ENCODE measurements around the gene PPP2R5C. TPM values are rescaled to one million over a fixed set of nuclear protein-coding genes. Genes with fewer than 3 reads are reported as not detected.

Gene PPP2R5C
- total RNA-seq, 1 experiment from 2014 or later, result 80.3 TPM

DNA sequence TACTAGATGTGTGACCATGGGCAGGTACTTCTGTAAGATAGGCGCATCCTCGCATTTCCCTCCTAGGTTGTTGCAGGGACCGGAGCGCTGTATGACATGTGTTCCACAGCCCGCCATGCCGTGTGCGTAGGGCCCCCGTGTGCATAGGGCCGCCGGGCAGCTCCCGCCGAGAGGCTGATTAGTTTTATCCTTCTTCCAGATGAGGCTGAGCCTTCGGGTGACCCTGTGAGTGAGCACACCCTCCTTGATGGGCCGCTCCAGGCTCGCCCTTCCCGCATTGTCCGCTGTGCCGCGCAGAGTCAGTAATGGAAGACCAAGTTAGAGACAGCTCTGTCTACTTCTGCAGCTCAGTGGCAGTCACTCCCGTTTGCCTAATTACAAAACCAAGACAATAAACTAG lies 130.0 kb downstream of the PPP2R5C start:
- no peak for DNase-seq (ENCODE audit: low read depth, low spot score)
- BruUV-seq (replicated peaks), result no TSS peak
- no peak for ATAC-seq
- POLR2A ChIA-PET, result no interaction called here
- Histone ChIP-seq H3K27me3 (ENCODE audit: control insufficient read depth, insufficient read depth, low read length) (no peaks in the 10 kb centered on the region), H3K9me3 (ENCODE audit: control insufficient read depth, insufficient read depth, low read depth, low read length) (no peaks in the 10 kb centered on the region), H3K36me3 (ENCODE audit: control insufficient read depth, insufficient read depth, low read length) (peaks cover 7% of the 10 kb centered on the region; the same call in 1 of the 2 replicates), H3K4me3 (ENCODE audit: low read depth in 2 of 2, low read length in 2 of 2) (no peak overlapping the region), H3K27ac (ENCODE audit: low read length) (no peak overlapping the region), H3K4me1 (ENCODE audit: control insufficient read depth, insufficient read depth, low read length) (no peaks in the 10 kb centered on the region)
- TF ChIP-seq, protein P1, sequence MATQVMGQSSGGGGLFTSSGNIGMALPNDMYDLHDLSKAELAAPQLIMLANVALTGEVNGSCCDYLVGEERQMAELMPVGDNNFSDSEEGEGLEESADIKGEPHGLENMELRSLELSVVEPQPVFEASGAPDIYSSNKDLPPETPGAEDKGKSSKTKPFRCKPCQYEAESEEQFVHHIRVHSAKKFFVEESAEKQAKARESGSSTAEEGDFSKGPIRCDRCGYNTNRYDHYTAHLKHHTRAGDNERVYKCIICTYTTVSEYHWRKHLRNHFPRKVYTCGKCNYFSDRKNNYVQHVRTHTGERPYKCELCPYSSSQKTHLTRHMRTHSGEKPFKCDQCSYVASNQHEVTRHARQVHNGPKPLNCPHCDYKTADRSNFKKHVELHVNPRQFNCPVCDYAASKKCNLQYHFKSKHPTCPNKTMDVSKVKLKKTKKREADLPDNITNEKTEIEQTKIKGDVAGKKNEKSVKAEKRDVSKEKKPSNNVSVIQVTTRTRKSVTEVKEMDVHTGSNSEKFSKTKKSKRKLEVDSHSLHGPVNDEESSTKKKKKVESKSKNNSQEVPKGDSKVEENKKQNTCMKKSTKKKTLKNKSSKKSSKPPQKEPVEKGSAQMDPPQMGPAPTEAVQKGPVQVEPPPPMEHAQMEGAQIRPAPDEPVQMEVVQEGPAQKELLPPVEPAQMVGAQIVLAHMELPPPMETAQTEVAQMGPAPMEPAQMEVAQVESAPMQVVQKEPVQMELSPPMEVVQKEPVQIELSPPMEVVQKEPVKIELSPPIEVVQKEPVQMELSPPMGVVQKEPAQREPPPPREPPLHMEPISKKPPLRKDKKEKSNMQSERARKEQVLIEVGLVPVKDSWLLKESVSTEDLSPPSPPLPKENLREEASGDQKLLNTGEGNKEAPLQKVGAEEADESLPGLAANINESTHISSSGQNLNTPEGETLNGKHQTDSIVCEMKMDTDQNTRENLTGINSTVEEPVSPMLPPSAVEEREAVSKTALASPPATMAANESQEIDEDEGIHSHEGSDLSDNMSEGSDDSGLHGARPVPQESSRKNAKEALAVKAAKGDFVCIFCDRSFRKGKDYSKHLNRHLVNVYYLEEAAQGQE (IDR thresholded peaks at IDR 0.05; ENCODE audit: insufficient read depth in 1 of 2, low read depth in 2 of 2, low read length in 1 of 2), result no peak
- TF ChIP-seq, protein P2, sequence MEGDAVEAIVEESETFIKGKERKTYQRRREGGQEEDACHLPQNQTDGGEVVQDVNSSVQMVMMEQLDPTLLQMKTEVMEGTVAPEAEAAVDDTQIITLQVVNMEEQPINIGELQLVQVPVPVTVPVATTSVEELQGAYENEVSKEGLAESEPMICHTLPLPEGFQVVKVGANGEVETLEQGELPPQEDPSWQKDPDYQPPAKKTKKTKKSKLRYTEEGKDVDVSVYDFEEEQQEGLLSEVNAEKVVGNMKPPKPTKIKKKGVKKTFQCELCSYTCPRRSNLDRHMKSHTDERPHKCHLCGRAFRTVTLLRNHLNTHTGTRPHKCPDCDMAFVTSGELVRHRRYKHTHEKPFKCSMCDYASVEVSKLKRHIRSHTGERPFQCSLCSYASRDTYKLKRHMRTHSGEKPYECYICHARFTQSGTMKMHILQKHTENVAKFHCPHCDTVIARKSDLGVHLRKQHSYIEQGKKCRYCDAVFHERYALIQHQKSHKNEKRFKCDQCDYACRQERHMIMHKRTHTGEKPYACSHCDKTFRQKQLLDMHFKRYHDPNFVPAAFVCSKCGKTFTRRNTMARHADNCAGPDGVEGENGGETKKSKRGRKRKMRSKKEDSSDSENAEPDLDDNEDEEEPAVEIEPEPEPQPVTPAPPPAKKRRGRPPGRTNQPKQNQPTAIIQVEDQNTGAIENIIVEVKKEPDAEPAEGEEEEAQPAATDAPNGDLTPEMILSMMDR (IDR thresholded peaks at IDR 0.05), result no peak
- no peak for TF ChIP-seq POLR2AphosphoS5 (IDR thresholded peaks at IDR 0.05; ENCODE audit: low read depth, low read length)
- no peak for TF ChIP-seq TCF7L2 (IDR thresholded peaks at IDR 0.05; ENCODE audit: low read depth, low read length)
- no peak for TF ChIP-seq SIN3A (IDR thresholded peaks at IDR 0.05; ENCODE audit: borderline replicate concordance, insufficient read depth, low read depth, low read length)
- in situ Hi-C loops (cut with HindIII; ENCODE audit: low pct_unique_long_range_greater_than_20kb, low sequenced_read_pairs), result no loop called here
- CTCF ChIA-PET, result no interaction called here
- intact Hi-C loops (cut with micrococcal nuclease; ENCODE audit: unreplicated experiment), result no loop called here

DNA sequence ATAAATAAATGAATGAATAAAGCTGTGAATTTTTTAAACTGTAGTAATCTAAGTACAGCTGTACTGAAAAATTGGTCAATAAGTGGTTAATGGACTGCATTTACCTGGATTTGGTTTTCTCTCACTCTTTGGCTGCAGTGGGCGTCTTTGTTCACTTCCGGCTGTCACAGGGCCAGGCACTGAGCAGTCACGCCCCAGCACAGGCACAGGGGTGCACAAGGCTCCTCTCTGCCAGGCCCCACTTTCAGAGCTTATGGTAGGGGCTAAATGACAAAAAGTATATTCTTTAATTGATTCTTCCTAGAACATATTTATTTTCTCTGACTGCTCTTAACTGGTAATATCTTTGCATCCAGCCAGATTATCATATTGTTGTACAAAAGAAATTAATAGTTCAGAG lies 132.2 kb downstream of the PPP2R5C start:
- Histone ChIP-seq H3K4me3 (ENCODE audit: low read depth in 2 of 2, low read length in 2 of 2) (no peak overlapping the region), H3K9me3 (ENCODE audit: control insufficient read depth, insufficient read depth, low read depth, low read length) (no peaks in the 10 kb centered on the region), H3K4me1 (ENCODE audit: control insufficient read depth, insufficient read depth, low read length) (no peaks in the 10 kb centered on the region), H3K27me3 (ENCODE audit: control insufficient read depth, insufficient read depth, low read length) (no peaks in the 10 kb centered on the region), H3K36me3 (ENCODE audit: control insufficient read depth, insufficient read depth, low read length) (peaks cover 9% of the 10 kb centered on the region; the same call in 1 of the 2 replicates), H3K27ac (ENCODE audit: low read length) (no peak overlapping the region)
- ATAC-seq (no peak), DNase-seq (ENCODE audit: low read depth, low spot score) (no peak)
- in situ Hi-C loops (cut with HindIII; ENCODE audit: low pct_unique_long_range_greater_than_20kb, low sequenced_read_pairs) (no loop called here), intact Hi-C loops (cut with micrococcal nuclease; ENCODE audit: unreplicated experiment) (no loop called here)
- POLR2A ChIA-PET, result no interaction called here
- TF ChIP-seq TCF7L2 (IDR thresholded peaks at IDR 0.05; ENCODE audit: low read depth, low read length) (no peak), SIN3A (IDR thresholded peaks at IDR 0.05; ENCODE audit: borderline replicate concordance, insufficient read depth, low read depth, low read length) (no peak), POLR2AphosphoS5 (IDR thresholded peaks at IDR 0.05; ENCODE audit: low read depth, low read length) (no peak)
- TF ChIP-seq, protein P1 (IDR thresholded peaks at IDR 0.05; ENCODE audit: insufficient read depth in 1 of 2, low read depth in 2 of 2, low read length in 1 of 2), result no peak
- TF ChIP-seq, protein P2 (IDR thresholded peaks at IDR 0.05), result no peak
- CTCF ChIA-PET, result no interaction called here
- BruUV-seq (replicated peaks), result no TSS peak
